SU-DHL-6 (cell line): Measurements from ENCODE around the gene AGBL5.
"Not testable (repeated sequence)": the region's sequence is repeated elsewhere in the genome, so short reads cannot be mapped to it uniquely, and the experiment has no call there.

Experiments used
- H2AFZ ChIP-seq: fragments of 200-600 bp; sonication (generic); 2 replicates; pipeline ENCODE4 v1.6.1; 2014; ENCODE audit warnings: low read depth, mild to moderate bottlenecking, moderate library complexity, mixed read lengths, antibody characterized with exemption, low read length; ENCODE audit not compliant: severe bottlenecking
- H3F3A ChIP-seq: fragments of 200-600 bp; shearing (Covaris generic); 2 replicates; pipeline ENCODE4 v1.6.0; 2016; ENCODE audit warnings: antibody characterized with exemption, mild to moderate bottlenecking; ENCODE audit not compliant: insufficient read depth
- H3K27ac ChIP-seq: fragments of 200-600 bp; sonication (generic); 2 replicates; pipeline ENCODE4 v1.5.1; 2016; ENCODE audit warnings: low read depth, mild to moderate bottlenecking, low read length, moderate library complexity, mixed read lengths
- H3K27me3 ChIP-seq: fragments of 200-600 bp; sonication (generic), shearing (Covaris generic); 2 replicates; pipeline ENCODE4 v1.6.0; 2014; ENCODE audit warnings: mild to moderate bottlenecking, low read length
- H3K36me3 ChIP-seq: fragments of 200-600 bp; sonication (generic); 2 replicates; pipeline ENCODE4 v1.6.1; 2014; ENCODE audit warnings: mild to moderate bottlenecking, low read length, mixed read lengths
- H3K4me2 ChIP-seq: fragments of 300-600, 200-600 bp; shearing (Covaris generic), sonication (generic); 2 replicates; pipeline ENCODE4 v1.6.0; 2014; ENCODE audit warnings: low read length, low read depth, mild to moderate bottlenecking; ENCODE audit not compliant: poor library complexity, severe bottlenecking
- H3K4me3 ChIP-seq: fragments of 200-600 bp; sonication (generic); 2 replicates; pipeline ENCODE4 v1.5.1; 2014; ENCODE audit warnings: antibody characterized with exemption, low read length, mild to moderate bottlenecking, mixed read lengths; ENCODE audit not compliant: insufficient read depth, poor library complexity, severe bottlenecking
- H3K79me2 ChIP-seq: fragments of 200-600 bp; sonication (generic); 2 replicates; pipeline ENCODE4 v1.6.1; 2014; ENCODE audit warnings: mild to moderate bottlenecking, low read length, moderate library complexity; ENCODE audit not compliant: insufficient read depth
- H3K9ac ChIP-seq: fragments of 200-600 bp; sonication (generic); 2 replicates; pipeline ENCODE4 v1.7.0; 2014; ENCODE audit warnings: mild to moderate bottlenecking, low read length
- H3K9me2 ChIP-seq: fragments of 200-600 bp; sonication (generic); replicated peaks from 2 replicates; pipeline ENCODE4 v1.6.1; 2014; ENCODE audit warnings: low read length; ENCODE audit not compliant: insufficient read depth
- H3K9me3 ChIP-seq: fragments of 200-600 bp; sonication (generic); 2 replicates; pipeline ENCODE4 v1.6.1; 2014; ENCODE audit warnings: low read length, mixed read lengths; ENCODE audit not compliant: insufficient read depth
- H4K20me1 ChIP-seq: fragments of 200-600 bp; sonication (generic); 2 replicates; pipeline ENCODE4 v1.6.1; 2014; ENCODE audit warnings: low read depth, mild to moderate bottlenecking, antibody characterized with exemption, low read length, moderate library complexity, mixed read lengths
- CTCF ChIP-seq: fragments of 200-600 bp; sonication (generic); IDR thresholded peaks from one replicate; pipeline ENCODE4 v1.5.1; 2017; ENCODE audit warnings: antibody characterized with exemption, mild to moderate bottlenecking, low read length, moderate library complexity; ENCODE audit not compliant: insufficient read depth, poor library complexity, severe bottlenecking
- EZH2phosphoT487 ChIP-seq: fragments of 200-600 bp; sonication (generic), shearing (Covaris generic); conservative IDR thresholded peaks from 2 replicates; pipeline ENCODE4 v1.6.1; 2018; ENCODE audit warnings: mild to moderate bottlenecking, antibody characterized with exemption, low read length, moderate library complexity, mixed read lengths

The AGBL5 gene

GRCh38 chr2:27117995-27118524 is 66.6 kb downstream of the AGBL5 start:
- H3K27me3 ChIP-seq: no peaks in the 10 kb centered on the region
- H4K20me1 ChIP-seq: no peaks in the 10 kb centered on the region
- no peak overlapping the region for H2AFZ ChIP-seq
- no peak overlapping the region for H3K4me2 ChIP-seq
- H3F3A ChIP-seq: no peaks in the 10 kb centered on the region
- no peak overlapping the region for H3K27ac ChIP-seq
- no peak overlapping the region for H3K9ac ChIP-seq
- no peaks in the 10 kb centered on the region for H3K79me2 ChIP-seq
- no peaks in the 10 kb centered on the region for H3K9me3 ChIP-seq
- H3K4me3 ChIP-seq: no peak overlapping the region
- H3K9me2 ChIP-seq: no peaks in the 10 kb centered on the region
- no peak for TF ChIP-seq CTCF
- no peak for TF ChIP-seq EZH2phosphoT487
- no peaks in the 10 kb centered on the region for H3K36me3 ChIP-seq

- TF ChIP-seq CTCF (no peak), EZH2phosphoT487 (no peak)
- H3K27me3 ChIP-seq: no peaks in the 10 kb centered on the region
- H3F3A ChIP-seq: no peaks in the 10 kb centered on the region
- H3K36me3 ChIP-seq: no peaks in the 10 kb centered on the region
- H3K79me2 ChIP-seq: no peaks in the 10 kb centered on the region
- H3K4me2 ChIP-seq: no peak within 1 kb of the TSS
- H3K9ac ChIP-seq: no peak within 1 kb of the TSS
- no peaks in the 10 kb centered on the region for H3K9me2 ChIP-seq
- no peak within 1 kb of the TSS for H2AFZ ChIP-seq
- H3K27ac ChIP-seq: no peak within 1 kb of the TSS
- H3K4me3 ChIP-seq: no peak within 1 kb of the TSS
- no peaks in the 10 kb centered on the region for H3K9me3 ChIP-seq
- no peaks in the 10 kb centered on the region for H4K20me1 ChIP-seq
These were observed 67.3 kb downstream of the AGBL5 start, which contains the start of gene CGREF1 for GRCh38 chr2:27118525-27119329. CGREF1 (minus strand) TSS chr2:27119128; CDS start chr2:27104366, 14,762 bp downstream.

- H3F3A ChIP-seq, H3K9ac ChIP-seq, H3K27me3 ChIP-seq, H2AFZ ChIP-seq, H4K20me1 ChIP-seq, H3K36me3 ChIP-seq, H3K4me3 ChIP-seq, H3K27ac ChIP-seq, H3K9me3 ChIP-seq, H3K79me2 ChIP-seq, H3K4me2 ChIP-seq, H3K9me2 ChIP-seq: not testable (repeated sequence)
These were observed 67.8 kb downstream of the AGBL5 start for GRCh38 chr2:27119330-27119670.
